ENCODE measurements around the gene CATSPERB.

GRCh38 chr14:91606851-91607250 lies 125.0 kb downstream of the CATSPERB start:
- TF ChIP-seq FOXA1 (IDR thresholded peaks at IDR 0.05) (no peak), CTBP1 (IDR thresholded peaks at IDR 0.05; ENCODE audit: borderline replicate concordance) (no peak), HDGF (IDR thresholded peaks at IDR 0.05; ENCODE audit: borderline replicate concordance) (no peak), NFRKB (IDR thresholded peaks at IDR 0.05) (no peak), L3MBTL2 (conservative IDR thresholded peaks at IDR 0.05) (no peak)

Measured in HEK293T (cell line).